Midbrain (tissue), 1 donor: Measurements from ENCODE around the gene GABBR2.

Experiments
- DNase-seq: peaks from one replicate; lab custom pipeline; 2025; lab: John Stamatoyannopoulos, UW

Gene GABBR2

GRCh38 chr9:98541684-98542230, 167.0 kb downstream of the GABBR2 start:
- DNase-seq = no peak

- DNase-seq = no peak
These were observed 168.3 kb downstream of the GABBR2 start for GRCh38 chr9:98540476-98540875.

- DNase-seq = no peak
These were observed 168.8 kb downstream of the GABBR2 start for GRCh38 chr9:98539954-98540353.

- no peak for DNase-seq
These were observed 170.1 kb downstream of the GABBR2 start for GRCh38 chr9:98538626-98539031.

- no peak for DNase-seq
These were observed 170.5 kb downstream of the GABBR2 start for GRCh38 chr9:98538203-98538602.

- DNase-seq = no peak
These were observed 172.1 kb downstream of the GABBR2 start for GRCh38 chr9:98536542-98537173.

GRCh38 chr9:98533866-98534265, 174.9 kb downstream of the GABBR2 start:
- DNase-seq = no peak

GRCh38 chr9:98533132-98533531, 175.6 kb downstream of the GABBR2 start:
- no peak for DNase-seq

- DNase-seq = no peak
These were observed 176.2 kb downstream of the GABBR2 start for GRCh38 chr9:98532574-98532973.

GRCh38 chr9:98532147-98532546, 176.6 kb downstream of the GABBR2 start:
- DNase-seq = no peak

- DNase-seq = no peak
These were observed 177.8 kb downstream of the GABBR2 start for GRCh38 chr9:98530806-98531386.

- no peak for DNase-seq
These were observed 178.5 kb downstream of the GABBR2 start for GRCh38 chr9:98530275-98530674.

GRCh38 chr9:98529841-98530240, 178.9 kb downstream of the GABBR2 start:
- no peak for DNase-seq

GRCh38 chr9:98523231-98523901, 185.4 kb downstream of the GABBR2 start:
- DNase-seq = no peak

GRCh38 chr9:98522487-98522886, 186.2 kb downstream of the GABBR2 start:
- DNase-seq = no peak

- DNase-seq = no peak
These were observed 187.6 kb downstream of the GABBR2 start for GRCh38 chr9:98521141-98521540.

- no peak for DNase-seq
These were observed 188.3 kb downstream of the GABBR2 start for GRCh38 chr9:98520221-98520960.

- DNase-seq = no peak
These were observed 189.1 kb downstream of the GABBR2 start for GRCh38 chr9:98519641-98520040.

GRCh38 chr9:98518556-98518955, 190.2 kb downstream of the GABBR2 start:
- no peak for DNase-seq

GRCh38 chr9:98517761-98518160, 191.0 kb downstream of the GABBR2 start:
- DNase-seq = no peak

- no peak for DNase-seq
These were observed 191.7 kb downstream of the GABBR2 start for GRCh38 chr9:98516897-98517503.
